ENCODE measurements around the gene ARPC2. TPM values are rescaled to one million over a fixed set of nuclear protein-coding genes. Genes with fewer than 3 reads are reported as not detected.

The ARPC2 gene
- total RNA-seq, 3 donors from 2014 or later (not counting 1 experiment from before 2014, with no cell fraction given) = 824 to 880 (median 830) TPM

DNA sequence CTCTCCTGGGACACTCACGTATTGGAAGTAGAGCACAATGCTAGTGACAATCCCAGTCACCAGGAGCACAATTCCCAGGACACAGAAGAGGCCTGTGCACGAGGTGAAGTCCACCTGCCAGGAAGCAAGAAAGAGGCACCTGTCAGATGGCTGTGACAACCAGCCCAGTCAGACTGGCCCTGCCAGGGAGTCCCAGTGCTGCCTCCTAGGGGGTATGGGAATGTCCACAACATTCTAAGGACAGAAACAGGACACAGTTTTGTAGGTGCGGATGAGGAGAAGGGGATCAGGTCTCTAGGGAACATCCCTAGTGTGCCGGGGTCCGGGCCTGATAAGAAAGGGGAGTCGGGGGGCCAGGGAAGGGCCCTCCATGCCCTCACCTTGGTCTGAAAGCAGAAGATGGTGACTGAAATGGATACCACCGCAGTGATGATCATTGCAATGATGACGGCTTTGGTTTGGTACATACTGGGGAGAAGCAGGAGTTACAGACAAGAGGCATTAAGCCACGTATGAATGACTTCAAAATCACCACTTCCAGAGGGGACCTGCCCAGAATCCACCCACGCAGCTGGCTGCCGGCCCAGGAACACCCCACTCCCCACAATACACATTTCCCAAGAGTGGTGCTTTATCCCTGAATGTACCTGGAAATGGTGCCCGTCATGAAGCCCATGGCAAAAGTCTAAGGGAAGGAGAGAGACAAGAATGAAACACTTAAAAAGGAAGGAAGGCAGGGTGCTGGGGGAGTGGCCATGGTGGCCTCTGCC is 60.2 kb downstream of the ARPC2 start:
- intact Hi-C loops (cut with micrococcal nuclease) = loop anchor here (10.0 kb wide), 1 partner anchor 578 kb away; the partner anchor contains the start of gene WNT6
- WGBS (ENCODE audit: insufficient coverage) = 96% methylated on average over 12 of the region's 12 CpGs
- H3K36me3 Mint-ChIP-seq = peaks cover 9% of the 10 kb centered on the region

DNA sequence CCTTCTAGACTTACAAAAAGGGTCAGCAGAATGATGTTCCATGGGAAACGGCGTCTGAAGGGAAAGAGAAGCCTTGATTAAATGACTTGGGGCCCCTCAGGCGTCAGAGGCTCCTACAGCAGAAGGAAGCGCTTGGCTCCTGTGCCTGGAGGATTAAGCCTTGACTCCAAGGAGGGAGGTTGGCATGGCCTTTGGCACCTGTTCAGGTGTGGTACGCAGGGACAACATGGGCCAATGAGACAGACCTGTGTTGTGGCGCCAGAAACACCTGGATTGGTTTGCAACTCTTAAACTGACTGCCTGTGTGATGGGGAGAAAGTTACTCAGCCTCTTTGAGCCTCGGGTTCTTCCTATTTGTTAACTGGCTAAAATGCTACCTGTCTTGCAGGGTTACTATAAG is 60.9 kb downstream of the ARPC2 start:
- no peak overlapping the region for H3K4me3 Mint-ChIP-seq
- peak overlapping the region; percentile 79 to 80 for H3K27ac Mint-ChIP-seq
- WGBS (ENCODE audit: insufficient coverage) = 77% methylated on average over 7 of the region's 7 CpGs

More for the DNA sequence above, 60.2 kb downstream of the ARPC2 start:
- no peak for ATAC-seq
- peaks cover 15 to 38% of the 10 kb centered on the region in 2 donors for H3K4me1 Mint-ChIP-seq
- peak overlapping the region; percentile 53 to 80 for H3K27ac Mint-ChIP-seq
- no peaks in the 10 kb centered on the region for H3K27me3 ChIP-seq (ENCODE audit: control insufficient read depth, insufficient read depth, low read length)
- H3K9me3 Mint-ChIP-seq = no peaks in the 10 kb centered on the region
- no peak overlapping the region for H3K4me3 ChIP-seq (ENCODE audit: low read length)
- no peaks in the 10 kb centered on the region for H3K9me3 ChIP-seq (ENCODE audit: control insufficient read depth, insufficient read depth, low read length)
- no peak overlapping the region for H3K27ac ChIP-seq (ENCODE audit: low read length)
- no peak overlapping the region for H3K4me3 Mint-ChIP-seq
- peaks cover 81% of the 10 kb centered on the region for H3K36me3 ChIP-seq (ENCODE audit: control insufficient read depth, insufficient read depth, low read length)
- TF ChIP-seq, protein P1, sequence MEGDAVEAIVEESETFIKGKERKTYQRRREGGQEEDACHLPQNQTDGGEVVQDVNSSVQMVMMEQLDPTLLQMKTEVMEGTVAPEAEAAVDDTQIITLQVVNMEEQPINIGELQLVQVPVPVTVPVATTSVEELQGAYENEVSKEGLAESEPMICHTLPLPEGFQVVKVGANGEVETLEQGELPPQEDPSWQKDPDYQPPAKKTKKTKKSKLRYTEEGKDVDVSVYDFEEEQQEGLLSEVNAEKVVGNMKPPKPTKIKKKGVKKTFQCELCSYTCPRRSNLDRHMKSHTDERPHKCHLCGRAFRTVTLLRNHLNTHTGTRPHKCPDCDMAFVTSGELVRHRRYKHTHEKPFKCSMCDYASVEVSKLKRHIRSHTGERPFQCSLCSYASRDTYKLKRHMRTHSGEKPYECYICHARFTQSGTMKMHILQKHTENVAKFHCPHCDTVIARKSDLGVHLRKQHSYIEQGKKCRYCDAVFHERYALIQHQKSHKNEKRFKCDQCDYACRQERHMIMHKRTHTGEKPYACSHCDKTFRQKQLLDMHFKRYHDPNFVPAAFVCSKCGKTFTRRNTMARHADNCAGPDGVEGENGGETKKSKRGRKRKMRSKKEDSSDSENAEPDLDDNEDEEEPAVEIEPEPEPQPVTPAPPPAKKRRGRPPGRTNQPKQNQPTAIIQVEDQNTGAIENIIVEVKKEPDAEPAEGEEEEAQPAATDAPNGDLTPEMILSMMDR (IDR thresholded peaks at IDR 0.05) = no peak
- DNase-seq = no peak
- peaks cover 10% of the 10 kb centered on the region for H3K4me1 ChIP-seq (ENCODE audit: control insufficient read depth, insufficient read depth, low read length)
- no peaks in the 10 kb centered on the region for H3K27me3 Mint-ChIP-seq (ENCODE audit: low read depth in 2 of 2)

DNA sequence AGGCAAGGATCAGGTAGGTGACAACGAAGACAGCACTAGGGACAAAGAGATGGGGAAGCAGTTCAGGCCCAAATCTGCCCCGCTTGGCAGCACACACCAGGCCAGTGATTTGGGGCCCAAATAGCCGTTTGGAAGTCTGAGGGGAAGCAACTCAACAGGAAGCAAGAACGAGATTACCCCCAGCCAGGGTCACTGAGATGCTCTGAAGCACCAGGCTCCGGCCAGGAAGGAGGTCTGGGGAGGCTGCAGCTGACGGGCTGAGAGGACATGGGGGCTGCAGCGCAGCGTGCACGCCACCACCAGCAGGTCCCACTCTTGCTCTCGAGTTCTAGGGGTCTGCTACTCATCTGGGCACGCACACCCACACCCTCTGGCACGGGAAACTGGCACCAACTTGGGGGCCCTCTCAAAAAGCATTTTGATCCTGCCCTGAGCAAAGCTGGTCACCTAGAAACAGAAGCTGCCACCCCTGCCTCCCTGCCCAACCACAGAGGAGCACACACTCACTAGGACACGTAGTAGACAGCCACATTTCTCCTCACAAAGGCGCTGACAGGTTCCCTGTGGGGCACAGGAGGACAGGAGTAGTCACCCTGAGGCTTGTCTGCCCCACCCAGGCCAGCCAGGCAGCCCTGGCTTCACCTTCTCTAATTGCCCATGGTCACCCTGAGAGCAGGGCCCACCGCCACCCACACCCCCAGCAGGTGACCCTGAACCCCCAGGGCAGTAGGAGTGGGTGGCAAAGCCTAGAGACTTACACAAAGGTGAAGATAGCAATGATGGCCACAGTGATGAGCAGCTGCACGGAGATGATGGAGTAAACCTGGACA is 61.8 kb downstream of the ARPC2 start:
- TF ChIP-seq, protein P1 (IDR thresholded peaks at IDR 0.05) = no peak
- DNase-seq (no peak), ATAC-seq (no peak)
- no peak overlapping the region for H3K27ac ChIP-seq (ENCODE audit: low read length)
- Mint-ChIP-seq H3K27ac (peak overlapping the region; percentile 79 to 80), H3K27me3 (ENCODE audit: low read depth in 2 of 2) (no peaks in the 10 kb centered on the region), H3K4me3 (no peak overlapping the region), H3K9me3 (no peaks in the 10 kb centered on the region), H3K4me1 (peaks cover 14 to 45% of the 10 kb centered on the region in 2 donors), H3K36me3 (peaks cover 9% of the 10 kb centered on the region)
- no peak overlapping the region for H3K4me3 ChIP-seq (ENCODE audit: low read length)
- WGBS (ENCODE audit: insufficient coverage) = 93% methylated on average over 16 of the region's 16 CpGs
- intact Hi-C loops (cut with micrococcal nuclease) = loop anchor here (10.0 kb wide), 1 partner anchor 576 kb away; the partner anchor contains the start of gene WNT6
- H3K9me3 ChIP-seq (ENCODE audit: control insufficient read depth, insufficient read depth, low read length) = no peaks in the 10 kb centered on the region
- H3K4me1 ChIP-seq (ENCODE audit: control insufficient read depth, insufficient read depth, low read length) = peaks cover 17% of the 10 kb centered on the region
- peaks cover 89% of the 10 kb centered on the region for H3K36me3 ChIP-seq (ENCODE audit: control insufficient read depth, insufficient read depth, low read length)
- H3K27me3 ChIP-seq (ENCODE audit: control insufficient read depth, insufficient read depth, low read length) = no peaks in the 10 kb centered on the region

More for the DNA sequence above, 60.9 kb downstream of the ARPC2 start:
- Histone ChIP-seq H3K9me3 (ENCODE audit: control insufficient read depth, insufficient read depth, low read length) (no peaks in the 10 kb centered on the region), H3K4me1 (ENCODE audit: control insufficient read depth, insufficient read depth, low read length) (peaks cover 10% of the 10 kb centered on the region), H3K36me3 (ENCODE audit: control insufficient read depth, insufficient read depth, low read length) (peaks cover 88% of the 10 kb centered on the region), H3K27ac (ENCODE audit: low read length) (no peak overlapping the region), H3K27me3 (ENCODE audit: control insufficient read depth, insufficient read depth, low read length) (no peaks in the 10 kb centered on the region), H3K4me3 (ENCODE audit: low read length) (no peak overlapping the region)
- Mint-ChIP-seq H3K36me3 (peaks cover 9% of the 10 kb centered on the region), H3K4me1 (peaks cover 14 to 38% of the 10 kb centered on the region in 2 donors), H3K27me3 (ENCODE audit: low read depth in 2 of 2) (no peaks in the 10 kb centered on the region), H3K9me3 (no peaks in the 10 kb centered on the region)
- DNase-seq = no peak
- intact Hi-C loops (cut with micrococcal nuclease) = loop anchor here (10.0 kb wide), 1 partner anchor 577 kb away; the partner anchor contains the start of gene WNT6
- TF ChIP-seq, protein P1 (IDR thresholded peaks at IDR 0.05) = no peak
- no peak for ATAC-seq
